Pancreas (tissue), 10 donors: ENCODE measurements around the gene TSEN2. TPM values are rescaled to one million over a fixed set of nuclear protein-coding genes. Genes with fewer than 3 reads are reported as not detected.
"Not testable (repeated sequence)": the region's sequence is repeated elsewhere in the genome, so short reads cannot be mapped to it uniquely, and the experiment has no call there.

Experiments used
- ATAC-seq, 4 donors: fragments of 200-7000 bp; cut with Tn5 transposase; one replicate each; pipeline versions ENCODE4 v1.8.0 to v1.9.1; 2020; ENCODE audit warnings: mild to moderate bottlenecking in 4 of 4, moderate library complexity in 4 of 4
- DNase-seq, 6 donors: peaks; one replicate each; pipeline ENCODE4 v3.0.0-alpha.2; 2020
- FAIRE-seq: peaks from 2 replicates; lab custom pipeline; 2012; peaks lifted over from hg19 to GRCh38; lab: Jason Lieb, UNC
- H3K27ac ChIP-seq, 4 donors: fragments of 200-600 bp; sonication (generic); 1 replicate in 3 of 4; 2 replicates in 1 of 4; pipeline versions ENCODE4 v1.5.0 to v1.8.0; 2020
- H3K27me3 ChIP-seq, 4 donors: fragments of 200-600 bp; one replicate each; pipeline ENCODE4 v1.8.0; 2021
- H3K36me3 ChIP-seq, 3 donors: fragments of 200-600 bp; sonication (generic) in 1 of 3; one replicate each; pipeline versions ENCODE4 v1.5.0 to v1.8.0; 2020 to 2021
- H3K4me1 ChIP-seq, 3 donors: fragments of 200-600 bp; one replicate each; pipeline ENCODE4 v1.8.0; 2021
- H3K4me3 ChIP-seq, 4 donors: fragments of 200-600 bp; sonication (generic) in 2 of 4; one replicate each; pipeline versions ENCODE4 v1.5.0 to v1.8.0; 2020 to 2021
- H3K9me3 ChIP-seq, 4 donors: fragments of 200-600 bp; one replicate each; pipeline ENCODE4 v1.8.0; 2021
- CTCF ChIP-seq, 4 donors: fragments of 200-600 bp; sonication (generic) in 3 of 4; IDR thresholded peaks; one replicate each; pipeline versions ENCODE4 v1.5.0 to v1.8.0; 2021; ENCODE audit warnings: antibody characterized with exemption in 4 of 4
- WGBS, 2 donors: extraction: QIAGEN DNeasy Blood & Tissue Kit; methylation state at CpG; one replicate each; pipeline ENCODE4 v1.1.7; 2013; 5-methylcytosine and 5-hydroxymethylcytosine counted together
- intact Hi-C, 3 donors: fragments of 100-400 bp; cut with DNase I; formaldehyde crosslinking; loops; one replicate each; pipeline versions ENCODE4 v1.11.1 to v1.14.2; 2022
- polyA plus RNA-seq, 2 donors: library from polyadenylated mRNA; stranded (reverse); fragments of 200-250 nt; gene quantifications; one replicate each; pipeline ENCODE4 v1.2.3, GENCODE V29; 2013
- total RNA-seq, 6 donors: library from RNA; stranded (reverse); fragmentation: NEBNext Ultra II Directional in 4 of 6; extraction: Animal tissue kit (Norgen Biotek cat#: 25700) in 4 of 6; gene quantifications; one replicate each; pipeline versions ENCODE4 v1.2.1 to v1.2.4, GENCODE V29; 2021 to 2023
- donor health status: healthy with polysubstance abuse.
- donor health status: DM: no; HTN: no; CAD: no; lungs with moderate emphysema.
- donor health status: DM: no; HTN: no; CAD: no.
- donor health status: control.
- donor health status: control.
- donor health status: Bipolar disorder and iron deficiency.
- donor health status: DM: yes; HTN: yes; CAD: no.
- donor health status: DM: no; HTN: no; CAD: no.
- donor health status: DM: no; HTN: no; CAD: no.
- donor health status: DM: yes; HTN: yes; CAD: no.

Gene TSEN2
- total and polyA plus RNA-seq, 8 donors, result 8.7 to 17.0 (median 10.9) TPM

GRCh38 chr3:12536423-12536822 lies 52.1 kb downstream of the TSEN2 start:
- peaks cover 0 to 14% (median 3%) of the 10 kb centered on the region in 3 donors for H3K36me3 ChIP-seq
- H3K27ac ChIP-seq, result no peak overlapping the region
- H3K27me3 ChIP-seq, result no peaks in the 10 kb centered on the region
- H3K4me3 ChIP-seq, result no peak overlapping the region
- no peaks in the 10 kb centered on the region for H3K4me1 ChIP-seq
- 80 to 84% methylated on average over 6 of the region's 6 CpGs for WGBS, 2 donors
- ATAC-seq (no peak), FAIRE-seq (no peak), DNase-seq (no peak)
- no peaks in the 10 kb centered on the region for H3K9me3 ChIP-seq
- intact Hi-C loops, result no loop called here
- TF ChIP-seq CTCF (IDR thresholded peaks at IDR 0.05), result no peak

- ATAC-seq (no peak), DNase-seq (no peak), FAIRE-seq (no peak)
- no peak for TF ChIP-seq CTCF (IDR thresholded peaks at IDR 0.05)
- H3K27me3 ChIP-seq, result no peaks in the 10 kb centered on the region
- H3K4me1 ChIP-seq, result peaks cover 0 to 5% (median 0%) of the 10 kb centered on the region in 3 donors
- no peak overlapping the region for H3K27ac ChIP-seq
- no peaks in the 10 kb centered on the region for H3K9me3 ChIP-seq
- H3K36me3 ChIP-seq, result no peaks in the 10 kb centered on the region
- WGBS, 2 donors, result 66 to 71% methylated on average over 8 of the region's 8 CpGs
- H3K4me3 ChIP-seq, result no peak overlapping the region
- intact Hi-C loops, result no loop called here
Observed at GRCh38 chr3:12541625-12542024, 57.3 kb downstream of the TSEN2 start.

- FAIRE-seq, H3K27ac ChIP-seq, intact Hi-C loops, H3K4me3 ChIP-seq, DNase-seq, H3K4me1 ChIP-seq, H3K36me3 ChIP-seq, H3K9me3 ChIP-seq, ATAC-seq, H3K27me3 ChIP-seq: not testable (repeated sequence)
- WGBS, 2 donors, result 89% methylated on average over 12 of the region's 12 CpGs
Observed at GRCh38 chr3:12543497-12543896, 59.2 kb downstream of the TSEN2 start.

- DNase-seq, result no peak
- H3K27ac ChIP-seq, result peak overlapping the region; percentile 44 to 69 (median 56)
Observed at GRCh38 chr3:12544652-12545472, 60.6 kb downstream of the TSEN2 start.

GRCh38 chr3:12545473-12545791 lies 61.2 kb downstream of the TSEN2 start, which contains the start of gene MKRN2OS:
TSS of gene MKRN2OS (minus strand) at chr3:12545499. CDS start at chr3:12545464, 35 bp downstream.
- no peaks in the 10 kb centered on the region for H3K9me3 ChIP-seq
- FAIRE-seq, result no peak
- intact Hi-C loops, result no loop called here
- peak; percentile 97 to 98 (median 98) for ATAC-seq
- peak; percentile 65 to 82 (median 72) for DNase-seq
- no peaks in the 10 kb centered on the region for H3K27me3 ChIP-seq
- peak within 1 kb of the TSS; percentile 19 to 57 (median 36) for H3K4me3 ChIP-seq
- TF ChIP-seq CTCF (IDR thresholded peaks at IDR 0.05), result no peak
- no peaks in the 10 kb centered on the region for H3K36me3 ChIP-seq
- peak within 1 kb of the TSS; percentile 44 to 69 (median 56) for H3K27ac ChIP-seq
- peaks cover 0 to 5% (median 0%) of the 10 kb centered on the region in 3 donors for H3K4me1 ChIP-seq
- 17 to 22% methylated on average over 4 of the region's 4 CpGs for WGBS, 2 donors

More at GRCh38 chr3:12544652-12545472, 60.6 kb downstream of the TSEN2 start:
- Histone ChIP-seq H3K27me3 (no peaks in the 10 kb centered on the region), H3K4me3 (peak overlapping the region; percentile 19 to 57 (median 36)), H3K9me3 (no peaks in the 10 kb centered on the region), H3K4me1 (peaks cover 0 to 5% (median 0%) of the 10 kb centered on the region in 3 donors), H3K36me3 (no peaks in the 10 kb centered on the region)
- WGBS, 2 donors, result 27 to 29% methylated on average over 11 of the region's 11 CpGs
- intact Hi-C loops, result no loop called here
- ATAC-seq (peak; percentile 23 to 40 (median 28)), FAIRE-seq (no peak)
- no peak for TF ChIP-seq CTCF (IDR thresholded peaks at IDR 0.05)
